ENCODE results near the gene NCKAP5. TPM values are rescaled to one million over a fixed set of nuclear protein-coding genes. Genes with fewer than 3 reads are reported as not detected.

The NCKAP5 gene
- total RNA-seq, 2 experiments from 2014 or later, result not detected

DNA sequence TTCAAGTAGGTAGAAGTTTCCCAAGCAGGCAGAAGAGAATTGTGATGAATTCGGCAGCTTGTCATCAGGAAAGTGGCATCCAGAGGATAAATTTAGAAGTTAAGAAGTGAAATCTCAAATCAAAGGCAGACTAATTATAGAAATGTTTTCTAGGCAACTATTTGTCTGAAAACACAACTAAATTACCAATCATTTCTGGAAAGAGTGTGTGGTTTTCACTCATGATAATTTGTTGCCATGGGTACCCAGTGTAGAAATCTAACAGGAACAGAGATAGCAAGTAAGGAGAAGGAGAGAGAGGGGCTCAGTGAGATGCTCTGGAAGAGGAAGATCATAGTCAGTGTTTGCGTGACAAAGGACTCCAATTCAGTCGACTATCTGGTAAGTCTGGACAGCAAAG, 208.1 kb downstream of the NCKAP5 start:
- no peaks in the 10 kb centered on the region for H3K36me3 Mint-ChIP-seq (ENCODE audit: low read depth)
- intact Hi-C loops (cut with micrococcal nuclease), result no loop called here
- POLR2A ChIA-PET, result no interaction called here

DNA sequence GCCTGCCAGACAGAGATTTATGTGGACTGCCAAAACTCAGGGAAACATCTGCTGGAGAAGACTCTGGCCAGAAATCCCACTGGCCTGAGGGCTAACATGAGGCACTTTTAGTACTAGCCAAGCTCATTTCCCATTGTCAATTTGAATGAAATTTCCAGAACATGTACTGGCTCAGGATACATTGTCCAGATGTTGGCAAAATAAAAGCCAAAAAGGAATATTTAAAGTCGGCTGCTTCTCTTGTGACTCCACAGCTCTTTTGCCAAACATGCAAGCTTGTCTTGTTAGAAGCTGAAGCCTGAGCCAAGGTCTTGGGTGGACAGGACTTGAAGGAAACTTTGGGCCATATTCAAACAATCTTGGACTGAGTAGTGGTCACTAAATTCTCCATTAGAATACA, 215.5 kb downstream of the NCKAP5 start:
- ChIA-PET POLR2A (no interaction called here), CTCF (no interaction called here)
- Mint-ChIP-seq H3K9me3 (no peaks in the 10 kb centered on the region), H3K27me3 (no peaks in the 10 kb centered on the region), H3K36me3 (ENCODE audit: low read depth) (no peaks in the 10 kb centered on the region), H3K27ac (no peak overlapping the region), H3K4me3 (no peak overlapping the region), H3K4me1 (ENCODE audit: low read depth) (no peaks in the 10 kb centered on the region)
- DNase-seq (no peak), ATAC-seq (no peak)
- TF ChIP-seq, protein P1, sequence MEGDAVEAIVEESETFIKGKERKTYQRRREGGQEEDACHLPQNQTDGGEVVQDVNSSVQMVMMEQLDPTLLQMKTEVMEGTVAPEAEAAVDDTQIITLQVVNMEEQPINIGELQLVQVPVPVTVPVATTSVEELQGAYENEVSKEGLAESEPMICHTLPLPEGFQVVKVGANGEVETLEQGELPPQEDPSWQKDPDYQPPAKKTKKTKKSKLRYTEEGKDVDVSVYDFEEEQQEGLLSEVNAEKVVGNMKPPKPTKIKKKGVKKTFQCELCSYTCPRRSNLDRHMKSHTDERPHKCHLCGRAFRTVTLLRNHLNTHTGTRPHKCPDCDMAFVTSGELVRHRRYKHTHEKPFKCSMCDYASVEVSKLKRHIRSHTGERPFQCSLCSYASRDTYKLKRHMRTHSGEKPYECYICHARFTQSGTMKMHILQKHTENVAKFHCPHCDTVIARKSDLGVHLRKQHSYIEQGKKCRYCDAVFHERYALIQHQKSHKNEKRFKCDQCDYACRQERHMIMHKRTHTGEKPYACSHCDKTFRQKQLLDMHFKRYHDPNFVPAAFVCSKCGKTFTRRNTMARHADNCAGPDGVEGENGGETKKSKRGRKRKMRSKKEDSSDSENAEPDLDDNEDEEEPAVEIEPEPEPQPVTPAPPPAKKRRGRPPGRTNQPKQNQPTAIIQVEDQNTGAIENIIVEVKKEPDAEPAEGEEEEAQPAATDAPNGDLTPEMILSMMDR (IDR thresholded peaks at IDR 0.05), result no peak
- intact Hi-C loops (cut with micrococcal nuclease), result no loop called here

More for the DNA sequence above, 208.1 kb downstream of the NCKAP5 start:
- Mint-ChIP-seq H3K9me3 (no peaks in the 10 kb centered on the region), H3K4me3 (no peak overlapping the region), H3K27me3 (peaks cover 3% of the 10 kb centered on the region), H3K27ac (no peak overlapping the region), H3K4me1 (ENCODE audit: low read depth) (no peaks in the 10 kb centered on the region)
- TF ChIP-seq, protein P1 (IDR thresholded peaks at IDR 0.05), result no peak
- CTCF ChIA-PET, result no interaction called here
- DNase-seq (no peak), ATAC-seq (no peak)

DNA sequence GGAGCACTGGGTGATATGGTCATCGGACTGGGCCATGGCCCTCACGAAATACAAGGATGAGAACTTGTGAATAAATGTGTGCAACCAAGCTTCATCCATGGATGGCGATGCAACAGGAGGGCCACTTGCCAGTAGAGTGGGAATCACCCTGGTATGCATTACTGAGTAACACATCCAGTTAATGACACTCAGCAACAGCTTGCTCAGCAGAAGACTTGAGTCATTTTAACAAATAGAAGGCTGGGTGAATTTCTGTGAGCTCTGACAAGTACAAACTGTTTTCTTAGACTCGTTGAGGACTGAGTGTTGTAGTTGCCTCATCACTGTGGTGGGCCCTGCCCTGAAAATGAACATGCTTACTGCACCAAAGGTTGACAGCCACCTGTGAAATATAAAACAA, 221.6 kb downstream of the NCKAP5 start:
- Mint-ChIP-seq H3K4me1 (ENCODE audit: low read depth) (no peaks in the 10 kb centered on the region), H3K9me3 (no peaks in the 10 kb centered on the region), H3K27me3 (no peaks in the 10 kb centered on the region), H3K36me3 (ENCODE audit: low read depth) (no peaks in the 10 kb centered on the region), H3K27ac (no peak overlapping the region), H3K4me3 (no peak overlapping the region)
- intact Hi-C loops (cut with micrococcal nuclease), result no loop called here
- ATAC-seq, result no peak
- CTCF ChIA-PET, result no interaction called here
- POLR2A ChIA-PET, result no interaction called here
- TF ChIP-seq, protein P1 (IDR thresholded peaks at IDR 0.05), result no peak
- no peak for DNase-seq

DNA sequence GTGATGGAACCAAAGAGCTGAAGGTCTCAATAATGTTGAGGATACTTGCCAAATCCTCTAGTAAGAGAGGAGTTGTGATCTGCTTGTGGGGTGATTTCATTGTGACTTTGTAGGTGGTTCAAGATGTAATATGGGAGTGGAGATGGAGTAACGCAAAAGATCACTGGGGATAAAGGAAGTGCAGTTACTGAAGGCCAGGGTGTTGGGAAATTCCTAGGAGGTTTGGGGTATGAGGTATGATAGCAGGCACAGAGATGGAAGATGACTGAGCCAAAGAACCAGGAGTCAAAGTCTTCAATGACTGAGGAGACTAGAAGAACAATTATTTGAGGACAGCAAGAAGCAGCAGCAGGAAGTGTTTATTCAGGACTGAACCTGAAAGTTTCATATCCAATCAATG, 222.6 kb downstream of the NCKAP5 start:
- no peak for DNase-seq
- H3K4me3 Mint-ChIP-seq, result no peak overlapping the region
- H3K27me3 Mint-ChIP-seq, result no peaks in the 10 kb centered on the region
- H3K27ac Mint-ChIP-seq, result no peak overlapping the region
- no peaks in the 10 kb centered on the region for H3K4me1 Mint-ChIP-seq (ENCODE audit: low read depth)
- H3K36me3 Mint-ChIP-seq (ENCODE audit: low read depth), result no peaks in the 10 kb centered on the region
- TF ChIP-seq, protein P1 (IDR thresholded peaks at IDR 0.05), result no peak
- no peak for ATAC-seq
- CTCF ChIA-PET, result no interaction called here
- intact Hi-C loops (cut with micrococcal nuclease), result no loop called here
- H3K9me3 Mint-ChIP-seq, result no peaks in the 10 kb centered on the region
- POLR2A ChIA-PET, result no interaction called here

DNA sequence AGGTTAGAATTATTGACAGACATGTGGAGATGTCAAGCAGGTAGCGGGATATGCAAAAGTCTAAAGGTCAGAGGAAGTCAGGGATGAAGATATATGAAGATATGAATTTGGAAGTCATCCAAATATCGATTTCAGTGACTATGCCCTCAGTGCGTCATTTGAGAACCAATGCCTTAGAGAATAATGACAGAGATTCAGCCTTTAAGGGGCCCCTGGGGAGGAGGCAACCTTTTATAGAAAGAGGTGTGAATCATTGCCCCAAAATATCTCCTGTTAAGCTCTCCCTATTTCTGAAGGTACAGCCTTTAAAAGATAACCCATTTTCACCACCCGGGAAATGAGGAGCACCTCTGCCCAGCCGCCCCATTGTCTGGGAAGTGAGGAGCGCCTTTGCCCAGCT, 223.4 kb downstream of the NCKAP5 start:
- ChIA-PET CTCF (no interaction called here), POLR2A (no interaction called here)
- H3K9me3 Mint-ChIP-seq, result no peaks in the 10 kb centered on the region
- intact Hi-C loops (cut with micrococcal nuclease), result no loop called here
- no peaks in the 10 kb centered on the region for H3K4me1 Mint-ChIP-seq (ENCODE audit: low read depth)
- no peak overlapping the region for H3K4me3 Mint-ChIP-seq
- ATAC-seq (no peak), DNase-seq (no peak)
- no peak overlapping the region for H3K27ac Mint-ChIP-seq
- H3K27me3 Mint-ChIP-seq, result no peaks in the 10 kb centered on the region
- H3K36me3 Mint-ChIP-seq (ENCODE audit: low read depth), result no peaks in the 10 kb centered on the region
- TF ChIP-seq, protein P1 (IDR thresholded peaks at IDR 0.05), result no peak
